HG03039 (cell line): Measurements from ENCODE around the gene GNL3.
"Not testable (repeated sequence)": the region's sequence is repeated elsewhere in the genome, so short reads cannot be mapped to it uniquely, and the experiment has no call there.

Experiments
- ATAC-seq: cut with Tn5 transposase; IDR thresholded peaks from one replicate; pipeline ENCODE4 v1.9.1; 2021; ENCODE audit warnings: mild to moderate bottlenecking, moderate library complexity; ENCODE audit not compliant: unreplicated experiment

GNL3 gene, protein sequence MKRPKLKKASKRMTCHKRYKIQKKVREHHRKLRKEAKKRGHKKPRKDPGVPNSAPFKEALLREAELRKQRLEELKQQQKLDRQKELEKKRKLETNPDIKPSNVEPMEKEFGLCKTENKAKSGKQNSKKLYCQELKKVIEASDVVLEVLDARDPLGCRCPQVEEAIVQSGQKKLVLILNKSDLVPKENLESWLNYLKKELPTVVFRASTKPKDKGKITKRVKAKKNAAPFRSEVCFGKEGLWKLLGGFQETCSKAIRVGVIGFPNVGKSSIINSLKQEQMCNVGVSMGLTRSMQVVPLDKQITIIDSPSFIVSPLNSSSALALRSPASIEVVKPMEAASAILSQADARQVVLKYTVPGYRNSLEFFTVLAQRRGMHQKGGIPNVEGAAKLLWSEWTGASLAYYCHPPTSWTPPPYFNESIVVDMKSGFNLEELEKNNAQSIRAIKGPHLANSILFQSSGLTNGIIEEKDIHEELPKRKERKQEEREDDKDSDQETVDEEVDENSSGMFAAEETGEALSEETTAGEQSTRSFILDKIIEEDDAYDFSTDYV

DNA sequence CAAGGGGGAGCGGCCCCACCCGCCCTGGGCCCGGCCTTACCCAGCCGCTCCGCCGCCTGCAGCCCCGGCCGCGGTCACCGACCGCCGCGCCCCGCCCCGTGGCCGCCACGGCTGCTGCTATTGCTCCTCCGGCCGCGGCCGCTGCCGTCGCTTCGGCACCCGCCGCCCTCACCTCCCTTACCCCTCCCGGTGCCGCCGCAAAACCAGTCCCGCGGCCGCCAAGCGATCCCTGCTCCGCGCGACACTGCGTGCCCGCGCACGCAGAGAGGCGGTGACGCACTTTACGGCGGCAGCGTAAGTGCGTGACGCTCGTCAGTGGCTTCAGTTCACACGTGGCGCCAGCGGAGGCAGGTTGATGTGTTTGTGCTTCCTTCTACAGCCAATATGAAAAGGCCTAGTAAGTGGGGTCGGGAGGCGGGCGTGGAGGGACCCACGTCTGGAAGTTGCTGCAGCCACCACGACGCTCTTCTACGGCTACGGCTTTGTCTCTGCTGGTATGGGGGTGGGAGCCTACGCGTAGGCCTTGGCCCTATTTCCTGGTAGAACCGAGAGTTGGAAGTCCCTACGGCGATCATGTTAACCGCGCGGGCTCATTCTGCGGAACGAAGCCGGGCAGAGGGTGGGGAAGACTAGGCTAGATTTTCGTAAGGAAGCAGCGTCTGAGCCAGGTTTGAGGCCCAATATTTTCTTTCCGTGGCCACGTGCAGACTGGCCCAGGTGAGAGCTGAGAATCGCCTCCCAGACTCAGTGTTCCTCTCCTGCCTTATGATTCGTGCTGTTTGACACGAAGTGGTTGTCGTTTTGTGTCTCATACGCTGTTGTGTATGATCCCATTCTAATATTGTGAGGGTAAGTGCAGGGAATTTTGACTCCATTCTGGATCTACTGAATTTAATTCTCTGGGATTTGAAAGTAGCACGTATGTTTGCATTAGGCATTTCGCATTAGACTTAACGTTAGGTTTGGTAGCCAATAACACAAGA, at the start of gene GNL3, which contains the start of gene PBRM1:
GNL3 (plus strand) TSS at position 324 of the 983 bp plus-strand sequence; CDS start at position 385, 61 bp downstream.
PBRM1 (minus strand) TSS at position 205 of the 983 bp plus-strand sequence.
- peak; percentile 63 for ATAC-seq

DNA sequence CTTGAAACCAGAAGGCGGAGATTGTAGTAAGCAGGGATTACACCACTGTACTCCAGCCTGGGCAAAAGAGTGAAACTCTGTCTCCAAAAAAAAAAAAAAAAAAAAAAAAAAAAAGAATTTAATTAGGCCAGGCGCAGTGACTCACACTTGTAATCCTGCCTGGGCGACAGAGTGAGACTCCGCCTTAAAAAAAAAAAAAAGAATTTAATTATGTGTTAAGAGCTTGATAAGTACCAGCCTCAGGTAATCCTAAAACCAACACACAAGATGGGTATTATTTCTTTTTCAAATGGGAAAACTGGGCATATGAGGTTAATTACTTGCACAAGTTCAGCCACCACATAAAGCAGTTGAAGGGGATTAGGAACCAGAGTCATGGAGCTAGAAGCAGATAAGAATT, 49.2 kb upstream of the GNL3 start:
- no peak for ATAC-seq

DNA sequence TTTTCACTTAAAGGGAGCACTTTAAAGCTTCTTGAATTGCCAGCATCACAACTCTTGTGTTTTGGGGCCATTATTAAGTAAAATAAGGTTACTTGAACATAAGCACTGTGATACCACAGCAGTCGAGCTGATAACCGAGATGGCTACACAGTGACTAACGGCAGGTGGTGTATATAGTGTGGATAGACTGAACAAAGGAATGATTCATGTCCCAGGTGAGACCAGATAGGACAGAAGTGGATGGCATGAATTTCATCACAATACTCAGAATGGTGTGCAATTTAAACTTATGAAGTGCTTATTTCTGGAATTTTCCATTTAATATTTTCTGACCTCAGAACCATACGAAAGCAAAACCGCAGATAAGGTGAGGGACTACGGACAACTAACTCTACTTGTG, 40.3 kb upstream of the GNL3 start:
- no peak for ATAC-seq

DNA sequence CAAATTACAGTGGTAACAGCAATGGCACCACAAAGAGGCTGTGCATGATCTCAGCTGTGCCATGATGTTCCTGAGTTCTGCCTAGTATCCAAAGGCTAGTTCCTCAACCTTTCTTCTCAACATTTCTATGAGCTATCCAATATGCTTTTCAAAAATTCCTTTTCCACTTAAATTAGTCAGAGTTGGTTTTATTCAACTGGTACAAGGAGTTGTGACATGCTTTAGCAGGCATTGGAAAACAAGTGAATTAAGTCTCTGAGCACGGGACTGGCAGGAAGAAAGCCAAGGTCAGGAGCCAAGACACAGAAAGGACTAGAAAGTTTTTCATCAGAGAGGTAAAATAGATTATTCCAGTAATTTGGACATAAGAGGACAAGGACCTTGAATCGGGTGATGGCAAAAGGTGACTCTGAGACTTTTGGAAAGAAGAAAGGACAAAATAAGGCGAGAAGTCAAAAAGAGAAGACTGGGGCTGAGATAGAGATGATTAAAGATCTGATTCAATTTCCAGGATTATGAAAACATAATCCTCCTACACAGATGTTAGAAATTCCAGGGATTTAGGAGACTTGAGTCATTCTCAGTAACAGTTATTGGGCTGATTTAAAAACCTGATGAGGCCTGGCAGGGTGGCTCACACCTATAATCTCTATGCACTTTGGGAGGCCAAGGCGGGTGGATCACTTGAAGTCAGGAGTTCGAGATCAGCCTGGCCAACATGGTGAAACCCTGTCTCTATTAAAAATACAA, 36.2 kb upstream of the GNL3 start:
- ATAC-seq = no peak

- ATAC-seq = no peak
Measured at GRCh38 chr3:52650439-52650838, 35.4 kb upstream of the GNL3 start.

DNA sequence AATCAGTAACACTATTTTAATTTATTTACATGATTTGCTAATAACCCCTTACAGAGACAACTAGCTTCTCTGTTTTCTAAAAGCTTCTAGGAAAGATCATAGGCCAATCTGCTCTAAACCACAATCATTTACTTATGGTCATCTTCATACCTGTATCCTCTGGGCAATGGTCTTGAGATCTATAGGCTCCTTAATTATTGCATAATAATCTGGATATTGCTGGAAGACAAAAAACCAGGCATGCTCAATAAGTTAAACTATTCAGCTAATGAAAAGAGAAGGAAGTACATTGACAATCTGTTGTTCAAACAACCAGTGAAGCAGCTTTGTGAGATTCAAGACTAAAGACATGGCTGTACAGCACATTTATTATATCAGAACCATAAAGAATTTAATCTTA, 34.2 kb upstream of the GNL3 start:
- no peak for ATAC-seq

GRCh38 chr3:52655895-52656294, 29.9 kb upstream of the GNL3 start:
- ATAC-seq = no peak

DNA sequence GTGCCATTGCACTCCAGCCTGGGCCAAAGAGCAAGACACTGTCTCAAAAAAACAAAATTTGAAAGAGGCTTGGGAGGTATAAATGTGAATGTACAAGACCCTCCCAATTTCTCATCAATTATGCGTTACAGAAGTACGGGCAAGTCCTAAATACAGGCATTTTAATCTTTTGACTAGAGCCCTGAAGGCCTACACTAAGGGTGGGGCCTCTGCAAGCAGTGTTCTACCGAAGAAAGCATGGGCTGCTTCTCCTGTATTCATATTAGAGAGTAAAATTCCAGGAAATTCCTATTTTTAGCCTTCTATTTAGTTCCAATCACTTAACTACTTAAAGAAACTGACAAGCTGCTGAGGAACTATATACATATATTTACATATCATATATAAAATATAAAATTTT, 25.8 kb upstream of the GNL3 start:
- no peak for ATAC-seq

DNA sequence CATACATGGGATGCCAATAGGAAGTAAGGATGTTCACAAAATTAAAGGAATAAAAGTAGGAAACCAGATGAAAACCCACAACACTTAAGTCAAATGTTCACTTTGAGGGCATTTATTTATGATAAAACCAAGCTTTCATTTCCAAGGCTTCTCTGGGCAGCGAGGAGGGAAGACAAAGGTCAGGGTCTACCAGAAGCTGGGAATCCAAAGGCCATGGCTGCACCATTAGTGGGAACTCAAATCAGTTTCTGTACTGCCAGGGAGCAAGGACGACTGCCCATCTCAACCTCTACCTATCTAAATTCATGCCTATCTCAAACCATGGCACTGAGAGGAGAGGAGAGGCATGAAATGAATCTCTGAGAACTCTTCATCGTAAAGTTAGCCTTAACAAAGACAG, 22.7 kb upstream of the GNL3 start:
- ATAC-seq = no peak

- peak; percentile 69 for ATAC-seq
Measured at GRCh38 chr3:52670621-52671521, 15.0 kb upstream of the GNL3 start.

DNA sequence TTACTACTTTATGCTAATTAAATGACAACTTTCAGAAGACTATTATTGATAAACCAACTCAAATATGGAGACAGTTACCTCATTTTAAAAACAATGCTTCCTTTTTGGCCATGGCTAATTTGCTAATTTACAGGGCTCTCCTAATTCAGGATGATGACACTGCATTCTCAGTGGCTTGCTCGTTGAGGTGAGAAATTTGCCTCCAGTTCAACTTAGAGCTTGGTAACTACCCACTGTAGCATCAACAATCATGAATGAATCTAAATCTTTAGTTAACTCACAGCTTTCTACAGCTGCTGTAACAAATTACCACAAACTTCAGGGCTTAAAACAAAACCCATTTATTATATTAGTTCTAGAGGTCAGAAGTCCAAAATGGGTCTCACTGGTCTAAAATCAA, 14.2 kb upstream of the GNL3 start:
- ATAC-seq = no peak

DNA sequence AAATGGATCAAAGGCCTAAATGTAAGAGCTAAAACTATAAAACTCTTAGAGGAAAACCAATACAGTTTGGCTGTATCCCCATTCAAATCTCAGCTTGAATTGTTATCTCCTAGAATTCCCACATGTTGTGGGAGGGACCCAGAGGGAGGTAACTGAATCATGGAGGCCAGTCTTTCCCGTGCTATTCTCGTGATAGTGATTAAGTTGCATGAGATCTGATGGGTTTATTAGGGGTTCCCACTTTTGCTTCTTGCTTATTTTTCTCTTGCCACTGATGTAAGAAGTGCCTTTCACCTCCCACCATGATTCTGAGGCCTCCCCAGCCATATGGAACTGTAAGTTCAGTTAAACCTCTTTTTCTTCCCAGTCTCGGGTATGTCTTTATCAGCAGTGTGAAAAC, 9.6 kb upstream of the GNL3 start:
- not testable (repeated sequence) for ATAC-seq

DNA sequence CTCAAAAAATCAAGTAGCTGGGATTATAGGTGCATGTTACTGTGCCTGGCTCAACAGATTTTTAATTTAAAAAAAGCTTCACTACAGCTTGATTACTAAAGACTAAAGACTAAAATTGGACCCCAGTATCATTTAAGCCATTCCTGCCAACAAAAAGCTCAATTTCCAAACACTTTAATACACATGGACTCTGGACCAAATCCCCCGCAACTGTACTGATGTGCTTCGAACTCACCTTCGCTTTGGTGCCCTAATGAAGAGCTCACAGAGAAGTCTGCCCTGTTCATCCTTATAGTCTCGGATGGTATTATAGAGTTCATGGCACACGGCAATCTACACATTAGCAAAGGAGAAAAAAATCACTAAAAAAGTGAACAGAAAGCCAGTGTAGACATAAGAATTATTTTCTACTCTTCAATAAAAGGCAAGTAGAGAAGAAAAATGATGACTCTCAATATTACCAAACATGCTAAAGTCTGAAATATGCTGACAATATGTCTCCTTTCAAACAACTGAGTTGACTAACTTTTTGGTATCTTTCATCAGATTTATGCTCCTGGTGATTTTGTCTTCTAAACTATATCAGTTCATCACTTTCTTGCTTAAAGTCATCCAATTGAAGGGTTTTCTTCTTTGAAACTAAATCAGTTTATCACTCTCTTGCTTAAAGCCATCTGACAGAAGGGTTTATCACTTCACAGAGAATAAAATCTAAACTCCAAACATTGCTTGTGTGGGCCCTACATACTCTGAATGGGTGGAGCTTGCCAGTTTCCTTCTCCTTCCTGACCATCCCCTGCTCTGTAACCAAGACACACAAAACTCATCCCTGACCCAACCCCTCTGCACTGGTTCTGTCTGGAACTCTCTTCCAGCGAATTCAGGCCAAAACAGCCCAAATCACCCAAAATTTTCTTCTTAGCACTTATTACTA, 7.3 kb upstream of the GNL3 start:
- no peak for ATAC-seq

- ATAC-seq = no peak
Measured at GRCh38 chr3:52679199-52679538, 6.7 kb upstream of the GNL3 start.

- no peak for ATAC-seq
Measured at GRCh38 chr3:52679811-52680210, 6.0 kb upstream of the GNL3 start.

DNA sequence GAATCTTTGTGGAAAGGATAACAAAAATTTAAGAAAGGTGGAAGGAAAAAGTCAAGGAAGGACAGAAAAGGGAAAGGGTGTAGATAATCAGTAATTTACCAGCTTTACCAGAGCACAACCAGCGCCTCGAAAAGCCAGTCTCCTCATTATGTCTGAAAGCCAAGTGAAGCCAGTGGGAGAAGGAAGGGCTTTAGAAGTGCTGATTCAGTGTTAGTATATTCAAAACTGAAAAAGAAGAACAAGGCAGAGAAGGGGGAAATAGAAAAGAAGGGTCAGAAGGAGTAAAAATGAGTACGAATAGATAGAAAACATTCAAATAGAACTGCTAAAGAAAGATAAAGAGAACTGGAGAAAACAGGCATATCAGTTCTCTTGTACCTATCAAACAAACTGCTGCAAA, 4.2 kb upstream of the GNL3 start:
- no peak for ATAC-seq

DNA sequence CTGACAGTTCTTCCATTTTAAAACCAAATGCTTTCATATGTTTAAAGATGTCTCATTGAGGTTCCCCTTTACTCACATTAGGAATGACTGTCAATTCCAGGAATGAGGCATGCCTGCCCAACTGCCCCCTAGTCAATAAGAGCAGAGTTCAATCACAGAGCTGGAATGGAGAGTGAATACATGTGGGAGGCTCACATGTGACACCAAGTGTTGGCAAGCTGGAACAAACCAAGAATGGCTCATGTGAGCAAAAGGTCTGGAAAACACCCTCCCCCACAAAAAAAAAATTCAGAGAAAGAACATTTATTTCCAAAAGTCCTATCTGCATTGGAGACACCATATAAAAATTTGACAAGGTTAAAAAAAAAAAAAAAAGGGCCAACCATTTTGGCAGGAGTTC, 3.8 kb upstream of the GNL3 start:
- ATAC-seq = no peak

GRCh38 chr3:52683611-52684010, 2.2 kb upstream of the GNL3 start:
- no peak for ATAC-seq

DNA sequence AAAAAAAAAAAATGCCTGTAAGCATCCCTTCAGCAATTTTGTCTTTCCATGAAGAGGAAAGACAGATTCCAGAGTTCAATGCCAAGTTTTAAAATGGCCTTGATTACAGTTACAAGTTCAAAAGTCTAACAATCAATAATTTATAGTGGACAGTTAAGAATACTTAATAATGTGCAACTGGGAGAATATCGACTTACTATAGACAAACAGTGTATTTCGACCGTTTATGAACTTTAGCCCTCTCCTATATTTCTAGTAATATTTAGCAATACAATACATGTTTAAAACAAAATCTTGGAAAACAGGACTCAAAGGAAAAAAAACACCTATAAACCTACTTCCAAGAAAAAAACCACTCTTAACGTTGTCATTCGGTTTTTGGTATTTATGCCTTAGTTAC, 1.6 kb upstream of the GNL3 start:
- no peak for ATAC-seq
